Parathyroid adenoma (tissue), 2 donors: Measurements from ENCODE around the gene ISX.

Experiments
- H2AFZ ChIP-seq: fragments of 300-600 bp; sonication (generic); one replicate; pipeline ENCODE4 v1.7.0; 2017; ENCODE audit warnings: antibody characterized with exemption, mild to moderate bottlenecking
- H3K27ac ChIP-seq: fragments of 300-600 bp; sonication (generic); one replicate; pipeline ENCODE4 v1.7.0; 2017
- H3K27me3 ChIP-seq: fragments of 300-600 bp; sonication (generic); one replicate; pipeline ENCODE4 v1.7.0; 2017; ENCODE audit warnings: low read length; ENCODE audit not compliant: control insufficient read depth, insufficient read depth
- H3K36me3 ChIP-seq: fragments of 300-600 bp; sonication (generic); one replicate; pipeline ENCODE4 v1.7.0; 2017; ENCODE audit warnings: low read length; ENCODE audit not compliant: control insufficient read depth, insufficient read depth
- H3K4me1 ChIP-seq: fragments of 300-600 bp; sonication (generic); one replicate; pipeline ENCODE4 v1.7.0; 2017; ENCODE audit warnings: control low read depth
- H3K4me2 ChIP-seq: fragments of 300-600 bp; sonication (generic); one replicate; pipeline ENCODE4 v1.7.0; 2017; ENCODE audit warnings: low read length
- H3K4me3 ChIP-seq: fragments of 300-600 bp; sonication (generic); one replicate; pipeline ENCODE4 v1.7.0; 2017; ENCODE audit warnings: low read depth, low read length
- H3K79me2 ChIP-seq: fragments of 300-600 bp; sonication (generic); one replicate; pipeline ENCODE4 v1.7.0; 2017; ENCODE audit warnings: control low read depth
- H3K9ac ChIP-seq: fragments of 300-600 bp; sonication (generic); one replicate; pipeline ENCODE4 v1.7.0; 2017; ENCODE audit warnings: mild to moderate bottlenecking
- H3K9me3 ChIP-seq: fragments of 300-600 bp; sonication (generic); one replicate; pipeline ENCODE4 v1.7.0; 2017; ENCODE audit warnings: low read length; ENCODE audit not compliant: control insufficient read depth
- TF ChIP-seq, protein P1 (sequence below): fragments of 300-600 bp; sonication (generic); IDR thresholded peaks from one replicate; pipeline ENCODE4 v1.7.0; 2017; ENCODE audit warnings: antibody characterized with exemption, mild to moderate bottlenecking
- donor health status: primary hyperparathyroidism.

Gene ISX

DNA sequence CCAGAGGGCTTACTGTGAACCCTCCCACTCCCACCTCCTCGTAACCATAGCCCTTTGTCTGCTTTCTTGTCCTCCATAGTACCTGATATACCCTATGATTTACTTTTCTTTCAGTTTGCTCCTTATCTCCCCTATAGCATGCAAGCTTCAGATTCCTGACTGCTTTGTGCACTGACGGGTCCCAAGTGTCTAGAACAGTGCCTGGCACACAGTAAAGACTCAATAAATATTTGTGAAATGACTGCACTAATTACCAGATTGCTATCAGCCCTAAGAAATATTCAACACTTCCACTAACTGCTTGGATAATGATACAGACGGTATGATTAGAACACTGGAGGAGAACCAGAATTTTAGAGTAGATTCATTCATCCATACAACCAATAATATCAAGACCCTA, 33.0 kb downstream of the ISX start:
- no peaks in the 10 kb centered on the region for H3K9me3 ChIP-seq
- no peaks in the 10 kb centered on the region for H3K36me3 ChIP-seq
- H2AFZ ChIP-seq: no peak overlapping the region
- no peaks in the 10 kb centered on the region for H3K79me2 ChIP-seq
- H3K4me1 ChIP-seq: no peaks in the 10 kb centered on the region
- TF ChIP-seq, protein P1, sequence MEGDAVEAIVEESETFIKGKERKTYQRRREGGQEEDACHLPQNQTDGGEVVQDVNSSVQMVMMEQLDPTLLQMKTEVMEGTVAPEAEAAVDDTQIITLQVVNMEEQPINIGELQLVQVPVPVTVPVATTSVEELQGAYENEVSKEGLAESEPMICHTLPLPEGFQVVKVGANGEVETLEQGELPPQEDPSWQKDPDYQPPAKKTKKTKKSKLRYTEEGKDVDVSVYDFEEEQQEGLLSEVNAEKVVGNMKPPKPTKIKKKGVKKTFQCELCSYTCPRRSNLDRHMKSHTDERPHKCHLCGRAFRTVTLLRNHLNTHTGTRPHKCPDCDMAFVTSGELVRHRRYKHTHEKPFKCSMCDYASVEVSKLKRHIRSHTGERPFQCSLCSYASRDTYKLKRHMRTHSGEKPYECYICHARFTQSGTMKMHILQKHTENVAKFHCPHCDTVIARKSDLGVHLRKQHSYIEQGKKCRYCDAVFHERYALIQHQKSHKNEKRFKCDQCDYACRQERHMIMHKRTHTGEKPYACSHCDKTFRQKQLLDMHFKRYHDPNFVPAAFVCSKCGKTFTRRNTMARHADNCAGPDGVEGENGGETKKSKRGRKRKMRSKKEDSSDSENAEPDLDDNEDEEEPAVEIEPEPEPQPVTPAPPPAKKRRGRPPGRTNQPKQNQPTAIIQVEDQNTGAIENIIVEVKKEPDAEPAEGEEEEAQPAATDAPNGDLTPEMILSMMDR: no peak
- H3K27me3 ChIP-seq: no peaks in the 10 kb centered on the region
- H3K4me3 ChIP-seq: no peak overlapping the region
- H3K27ac ChIP-seq: no peak overlapping the region
- no peak overlapping the region for H3K9ac ChIP-seq
- no peak overlapping the region for H3K4me2 ChIP-seq

DNA sequence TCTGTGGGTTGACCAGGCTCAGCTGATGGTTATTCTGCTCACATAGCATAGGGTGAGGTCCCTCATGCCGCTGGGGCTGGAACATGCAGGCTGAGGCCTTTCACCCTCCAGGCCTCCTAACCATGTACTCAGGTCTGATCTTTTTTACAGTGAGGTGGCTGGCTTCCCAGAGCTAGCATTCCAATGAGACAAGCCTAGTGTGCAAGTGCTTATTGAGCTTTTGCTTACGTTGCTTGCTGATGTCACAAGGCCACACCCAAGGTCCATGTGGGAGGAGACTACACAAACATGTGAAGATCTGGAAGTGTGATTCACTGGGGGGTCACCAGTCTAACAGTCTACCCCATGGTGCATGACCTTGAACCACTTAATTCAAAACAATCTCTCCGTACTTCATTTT, 33.9 kb downstream of the ISX start:
- TF ChIP-seq, protein P1: no peak
- Histone ChIP-seq H3K27me3 (no peaks in the 10 kb centered on the region), H3K4me3 (no peak overlapping the region), H3K36me3 (no peaks in the 10 kb centered on the region), H2AFZ (no peak overlapping the region), H3K9ac (no peak overlapping the region), H3K4me2 (no peak overlapping the region), H3K79me2 (no peaks in the 10 kb centered on the region), H3K27ac (no peak overlapping the region), H3K9me3 (no peaks in the 10 kb centered on the region), H3K4me1 (no peaks in the 10 kb centered on the region)

DNA sequence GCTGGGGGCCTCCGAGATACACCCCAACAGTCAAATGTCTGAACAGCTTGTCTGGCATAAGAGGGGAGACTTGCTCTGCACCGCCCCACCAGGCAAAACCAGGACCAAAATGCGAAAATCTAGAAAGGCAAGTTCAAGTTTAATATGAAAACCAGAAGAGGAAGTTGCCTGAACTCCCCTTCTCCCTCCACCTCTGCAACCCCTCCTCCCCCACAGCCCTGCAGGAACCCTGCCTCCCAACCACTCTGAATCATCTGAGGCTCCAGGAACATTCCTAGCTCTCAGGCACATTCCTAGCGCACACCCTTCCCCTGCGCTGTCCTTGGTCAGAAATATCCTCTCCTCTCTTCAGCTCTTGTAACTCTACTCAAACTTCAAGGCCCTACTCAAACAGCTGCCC, 36.7 kb downstream of the ISX start:
- H3K27me3 ChIP-seq: no peaks in the 10 kb centered on the region
- H3K4me3 ChIP-seq: no peak overlapping the region
- no peaks in the 10 kb centered on the region for H3K9me3 ChIP-seq
- H3K36me3 ChIP-seq: no peaks in the 10 kb centered on the region
- no peak overlapping the region for H3K4me2 ChIP-seq
- no peak overlapping the region for H2AFZ ChIP-seq
- no peak overlapping the region for H3K27ac ChIP-seq
- H3K79me2 ChIP-seq: no peaks in the 10 kb centered on the region
- H3K4me1 ChIP-seq: no peaks in the 10 kb centered on the region
- TF ChIP-seq, protein P1: no peak
- no peak overlapping the region for H3K9ac ChIP-seq

DNA sequence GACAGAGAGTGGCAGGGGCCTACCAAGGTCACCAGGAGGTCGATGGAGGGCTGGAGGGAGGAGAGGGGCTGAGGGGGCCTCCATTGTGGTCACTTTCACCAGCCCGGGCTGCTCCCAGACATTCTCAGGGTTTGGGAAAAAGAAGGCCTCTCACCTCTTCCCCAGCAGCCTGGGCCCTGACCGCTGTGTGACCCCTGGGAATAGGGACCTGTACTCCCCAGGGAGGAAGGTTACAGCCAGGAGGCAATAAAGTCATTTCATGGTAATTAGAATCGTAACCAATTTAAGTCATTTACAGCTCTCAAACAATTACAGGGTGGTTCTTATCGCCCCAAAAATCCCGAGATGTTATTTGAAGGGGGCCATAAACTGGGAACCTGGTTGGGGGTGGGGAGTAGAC, 37.8 kb downstream of the ISX start:
- H3K4me1 ChIP-seq: no peaks in the 10 kb centered on the region
- no peaks in the 10 kb centered on the region for H3K36me3 ChIP-seq
- H3K9me3 ChIP-seq: no peaks in the 10 kb centered on the region
- no peak overlapping the region for H3K4me2 ChIP-seq
- H3K79me2 ChIP-seq: no peaks in the 10 kb centered on the region
- no peak overlapping the region for H3K9ac ChIP-seq
- no peak overlapping the region for H2AFZ ChIP-seq
- TF ChIP-seq, protein P1: no peak
- H3K27ac ChIP-seq: no peak overlapping the region
- no peaks in the 10 kb centered on the region for H3K27me3 ChIP-seq
- no peak overlapping the region for H3K4me3 ChIP-seq

DNA sequence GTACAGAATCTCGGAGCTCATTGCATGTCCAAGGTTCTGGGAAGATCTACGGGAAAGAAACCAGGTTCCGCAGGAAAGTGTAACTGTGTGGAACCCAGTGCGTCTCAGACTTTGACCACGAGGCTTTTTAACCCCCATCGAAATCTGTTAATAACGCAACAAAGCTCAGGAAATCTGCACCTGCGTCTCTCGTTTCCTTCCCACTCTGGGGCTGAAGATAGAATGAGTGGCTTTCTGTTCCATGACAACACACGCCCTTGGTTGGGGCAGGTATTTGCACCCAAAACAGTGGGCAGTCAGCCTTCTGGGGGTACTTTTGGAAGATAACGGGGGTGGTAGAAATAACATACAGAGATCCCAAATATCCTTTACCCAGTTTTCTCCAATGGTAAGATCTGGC, 38.5 kb downstream of the ISX start:
- H3K9ac ChIP-seq: no peak overlapping the region
- H2AFZ ChIP-seq: no peak overlapping the region
- TF ChIP-seq, protein P1: no peak

More for the DNA sequence above, 38.5 kb downstream of the ISX start:
- H3K79me2 ChIP-seq: no peaks in the 10 kb centered on the region
- no peaks in the 10 kb centered on the region for H3K27me3 ChIP-seq
- no peak overlapping the region for H3K4me3 ChIP-seq
- no peak overlapping the region for H3K4me2 ChIP-seq
- no peak overlapping the region for H3K27ac ChIP-seq
- H3K4me1 ChIP-seq: no peaks in the 10 kb centered on the region
- no peaks in the 10 kb centered on the region for H3K36me3 ChIP-seq
- H3K9me3 ChIP-seq: no peaks in the 10 kb centered on the region
